HUES48 (cell line): ENCODE data around the gene NT5M.

Experiments used
- H3K27ac ChIP-seq: one replicate; pipeline ENCODE4 v1.7.0; 2013; ENCODE audit warnings: low read depth, low read length, inconsistent platforms
- H3K27me3 ChIP-seq: 2 replicates; pipeline ENCODE4 v1.6.1; 2013; ENCODE audit warnings: mild to moderate bottlenecking, low read length; ENCODE audit not compliant: control insufficient read depth, insufficient read depth
- H3K36me3 ChIP-seq: 2 replicates; pipeline ENCODE4 v1.6.1; 2013; ENCODE audit warnings: low read length; ENCODE audit not compliant: control insufficient read depth, insufficient read depth
- H3K4me1 ChIP-seq: 2 replicates; pipeline ENCODE4 v1.6.1; 2013; ENCODE audit warnings: mild to moderate bottlenecking, low read length; ENCODE audit not compliant: control insufficient read depth, insufficient read depth
- H3K4me3 ChIP-seq: 2 replicates; pipeline ENCODE4 v1.5.1; 2013; ENCODE audit warnings: mild to moderate bottlenecking, low read depth, low read length
- H3K9ac ChIP-seq: 2 replicates; pipeline ENCODE4 v1.6.1; 2013; ENCODE audit warnings: mild to moderate bottlenecking, low read depth, low read length, moderate library complexity
- H3K9me3 ChIP-seq: 2 replicates; pipeline ENCODE4 v1.6.1; 2013; ENCODE audit warnings: low read length; ENCODE audit not compliant: control insufficient read depth, insufficient read depth

NT5M gene

GRCh38 chr17:17388657-17389496 is 85.7 kb downstream of the NT5M start:
- Histone ChIP-seq H3K27me3 (no peaks in the 10 kb centered on the region), H3K4me3 (no peak overlapping the region), H3K27ac (no peak overlapping the region)

GRCh38 chr17:17391668-17392370 is 88.6 kb downstream of the NT5M start:
- Histone ChIP-seq H3K36me3 (no peaks in the 10 kb centered on the region), H3K9ac (no peak overlapping the region), H3K27me3 (no peaks in the 10 kb centered on the region), H3K4me1 (no peaks in the 10 kb centered on the region), H3K9me3 (no peaks in the 10 kb centered on the region), H3K27ac (no peak overlapping the region), H3K4me3 (no peak overlapping the region)

More at GRCh38 chr17:17388657-17389496, 85.7 kb downstream of the NT5M start:
- Histone ChIP-seq H3K9me3 (no peaks in the 10 kb centered on the region), H3K4me1 (no peaks in the 10 kb centered on the region), H3K9ac (no peak overlapping the region), H3K36me3 (no peaks in the 10 kb centered on the region)

GRCh38 chr17:17393976-17394375 is 90.8 kb downstream of the NT5M start:
- no peak overlapping the region for H3K4me3 ChIP-seq
- H3K4me1 ChIP-seq: no peaks in the 10 kb centered on the region
- H3K27ac ChIP-seq: no peak overlapping the region
- H3K27me3 ChIP-seq: no peaks in the 10 kb centered on the region
- H3K9me3 ChIP-seq: no peaks in the 10 kb centered on the region
- no peak overlapping the region for H3K9ac ChIP-seq
- H3K36me3 ChIP-seq: no peaks in the 10 kb centered on the region

GRCh38 chr17:17394494-17394893 is 91.3 kb downstream of the NT5M start:
- H3K9me3 ChIP-seq: no peaks in the 10 kb centered on the region
- H3K9ac ChIP-seq: no peak overlapping the region
- H3K36me3 ChIP-seq: no peaks in the 10 kb centered on the region
- no peaks in the 10 kb centered on the region for H3K27me3 ChIP-seq
- no peaks in the 10 kb centered on the region for H3K4me1 ChIP-seq
- no peak overlapping the region for H3K4me3 ChIP-seq
- H3K27ac ChIP-seq: no peak overlapping the region

GRCh38 chr17:17395246-17395802 is 92.2 kb downstream of the NT5M start:
- H3K27me3 ChIP-seq: no peaks in the 10 kb centered on the region
- no peaks in the 10 kb centered on the region for H3K4me1 ChIP-seq
- no peaks in the 10 kb centered on the region for H3K36me3 ChIP-seq
- no peak overlapping the region for H3K4me3 ChIP-seq
- no peaks in the 10 kb centered on the region for H3K9me3 ChIP-seq
- H3K9ac ChIP-seq: no peak overlapping the region
- no peak overlapping the region for H3K27ac ChIP-seq

GRCh38 chr17:17395885-17396284 is 92.7 kb downstream of the NT5M start:
- no peaks in the 10 kb centered on the region for H3K4me1 ChIP-seq
- no peak overlapping the region for H3K9ac ChIP-seq
- no peak overlapping the region for H3K27ac ChIP-seq
- no peaks in the 10 kb centered on the region for H3K36me3 ChIP-seq
- no peaks in the 10 kb centered on the region for H3K27me3 ChIP-seq
- H3K9me3 ChIP-seq: no peaks in the 10 kb centered on the region
- no peak overlapping the region for H3K4me3 ChIP-seq
